ENCODE measurements around the gene KCNE4. TPM values are rescaled to one million over a fixed set of nuclear protein-coding genes. Genes with fewer than 3 reads are reported as not detected.

The KCNE4 gene
- total and polyA plus RNA-seq, 4 donors = 0.19 to 0.42 (median 0.31) TPM

DNA sequence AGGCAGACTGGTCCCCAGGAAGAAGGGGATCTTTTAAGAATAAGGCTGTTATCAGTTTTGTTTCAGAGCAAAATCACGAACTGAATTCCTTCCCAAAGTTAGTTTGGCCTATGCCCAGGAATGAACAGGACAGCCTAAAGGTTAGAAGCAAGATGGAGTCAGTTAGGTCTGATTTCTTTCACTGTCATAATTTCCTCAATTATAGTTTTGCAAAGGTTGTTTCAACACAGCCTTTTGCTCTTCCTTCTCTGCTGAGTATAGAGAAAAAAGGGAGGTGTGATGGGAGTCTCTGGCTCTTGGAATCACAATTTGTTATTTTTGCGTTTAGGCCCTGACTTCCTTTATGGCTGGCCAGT lies 14.6 kb upstream of the KCNE4 start:
- no peak overlapping the region for H3K4me3 ChIP-seq (ENCODE audit: low read depth in 1 of 3, low read length in 3 of 3)
- H3K9ac ChIP-seq (ENCODE audit: low read depth in 1 of 2, low read length in 2 of 2) = no peak overlapping the region
- 74% methylated on average over 2 of the region's 2 CpGs for WGBS
- DNase-seq (ENCODE audit: low spot score) = no peak
- TF ChIP-seq FOXA1 (IDR thresholded peaks at IDR 0.05) = no peak
- peaks cover 0 to 3% (median 0%) of the 10 kb centered on the region in 4 donors for H3K9me3 ChIP-seq (ENCODE audit: control insufficient read depth in 4 of 4, low read length in 3 of 4)
- H3K4me1 ChIP-seq (ENCODE audit: control insufficient read depth in 4 of 4, insufficient read depth in 4 of 4, low read length in 3 of 4) = no peaks in the 10 kb centered on the region
- H3K36me3 ChIP-seq (ENCODE audit: control insufficient read depth in 4 of 4, insufficient read depth in 3 of 4, low read depth in 1 of 4, low read length in 3 of 4) = no peaks in the 10 kb centered on the region
- H3K27ac ChIP-seq (ENCODE audit: low read depth in 1 of 2, low read length in 2 of 2) = no peak overlapping the region
- H3K27me3 ChIP-seq (ENCODE audit: control insufficient read depth in 4 of 4, insufficient read depth in 4 of 4, low read length in 3 of 4) = no peaks in the 10 kb centered on the region

DNA sequence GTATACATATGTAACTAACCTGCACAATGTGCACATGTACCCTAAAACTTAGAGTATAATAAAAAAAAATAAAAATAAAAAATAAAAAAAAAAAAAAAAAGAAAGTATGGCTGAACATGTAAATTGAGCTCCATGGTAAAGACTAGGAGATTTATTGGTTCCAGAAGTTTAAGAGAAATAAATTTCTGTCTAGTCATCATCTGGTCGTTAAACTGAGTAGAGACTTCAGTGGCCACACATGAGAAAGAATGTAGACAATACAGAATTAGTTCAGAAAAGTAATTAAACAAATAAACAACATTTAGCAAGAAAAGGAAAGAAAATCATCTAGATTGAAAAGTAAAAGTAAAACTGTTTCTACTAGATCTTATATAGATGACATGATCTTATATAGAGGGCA lies 12.4 kb upstream of the KCNE4 start:
- H3K4me1 ChIP-seq (ENCODE audit: control insufficient read depth in 4 of 4, insufficient read depth in 4 of 4, low read length in 3 of 4) = no peaks in the 10 kb centered on the region
- H3K27ac ChIP-seq (ENCODE audit: low read depth in 1 of 2, low read length in 2 of 2) = no peak overlapping the region
- H3K27me3 ChIP-seq (ENCODE audit: control insufficient read depth in 4 of 4, insufficient read depth in 4 of 4, low read length in 3 of 4) = no peaks in the 10 kb centered on the region
- no peaks in the 10 kb centered on the region for H3K9me3 ChIP-seq (ENCODE audit: control insufficient read depth in 4 of 4, low read length in 3 of 4)
- no peak for DNase-seq (ENCODE audit: low spot score)
- no peak overlapping the region for H3K9ac ChIP-seq (ENCODE audit: low read depth in 1 of 2, low read length in 2 of 2)
- no peak overlapping the region for H3K4me3 ChIP-seq (ENCODE audit: low read depth in 1 of 3, low read length in 3 of 3)
- H3K36me3 ChIP-seq (ENCODE audit: control insufficient read depth in 4 of 4, insufficient read depth in 3 of 4, low read depth in 1 of 4, low read length in 3 of 4) = no peaks in the 10 kb centered on the region
- WGBS = 59% methylated on average over 1 of the region's 1 CpG
- no peak for TF ChIP-seq NR2F2 (IDR thresholded peaks at IDR 0.05)
- no peak for TF ChIP-seq RAD21 (IDR thresholded peaks at IDR 0.05)
- TF ChIP-seq FOXA2 (IDR thresholded peaks at IDR 0.05) = no peak
- TF ChIP-seq, protein P1, sequence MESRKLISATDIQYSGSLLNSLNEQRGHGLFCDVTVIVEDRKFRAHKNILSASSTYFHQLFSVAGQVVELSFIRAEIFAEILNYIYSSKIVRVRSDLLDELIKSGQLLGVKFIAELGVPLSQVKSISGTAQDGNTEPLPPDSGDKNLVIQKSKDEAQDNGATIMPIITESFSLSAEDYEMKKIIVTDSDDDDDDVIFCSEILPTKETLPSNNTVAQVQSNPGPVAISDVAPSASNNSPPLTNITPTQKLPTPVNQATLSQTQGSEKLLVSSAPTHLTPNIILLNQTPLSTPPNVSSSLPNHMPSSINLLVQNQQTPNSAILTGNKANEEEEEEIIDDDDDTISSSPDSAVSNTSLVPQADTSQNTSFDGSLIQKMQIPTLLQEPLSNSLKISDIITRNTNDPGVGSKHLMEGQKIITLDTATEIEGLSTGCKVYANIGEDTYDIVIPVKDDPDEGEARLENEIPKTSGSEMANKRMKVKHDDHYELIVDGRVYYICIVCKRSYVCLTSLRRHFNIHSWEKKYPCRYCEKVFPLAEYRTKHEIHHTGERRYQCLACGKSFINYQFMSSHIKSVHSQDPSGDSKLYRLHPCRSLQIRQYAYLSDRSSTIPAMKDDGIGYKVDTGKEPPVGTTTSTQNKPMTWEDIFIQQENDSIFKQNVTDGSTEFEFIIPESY (IDR thresholded peaks at IDR 0.05) = no peak
- no peak for TF ChIP-seq JUND (IDR thresholded peaks at IDR 0.05)
- TF ChIP-seq RXRA (IDR thresholded peaks at IDR 0.05) = no peak
- no peak for TF ChIP-seq YY1 (IDR thresholded peaks at IDR 0.05)
- TF ChIP-seq SP1 (IDR thresholded peaks at IDR 0.05) = no peak
- TF ChIP-seq, protein P2, sequence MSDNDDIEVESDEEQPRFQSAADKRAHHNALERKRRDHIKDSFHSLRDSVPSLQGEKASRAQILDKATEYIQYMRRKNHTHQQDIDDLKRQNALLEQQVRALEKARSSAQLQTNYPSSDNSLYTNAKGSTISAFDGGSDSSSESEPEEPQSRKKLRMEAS (IDR thresholded peaks at IDR 0.05) = no peak
- TF ChIP-seq TAF1 (conservative IDR thresholded peaks at IDR 0.05) = no peak
- TF ChIP-seq, protein P3, sequence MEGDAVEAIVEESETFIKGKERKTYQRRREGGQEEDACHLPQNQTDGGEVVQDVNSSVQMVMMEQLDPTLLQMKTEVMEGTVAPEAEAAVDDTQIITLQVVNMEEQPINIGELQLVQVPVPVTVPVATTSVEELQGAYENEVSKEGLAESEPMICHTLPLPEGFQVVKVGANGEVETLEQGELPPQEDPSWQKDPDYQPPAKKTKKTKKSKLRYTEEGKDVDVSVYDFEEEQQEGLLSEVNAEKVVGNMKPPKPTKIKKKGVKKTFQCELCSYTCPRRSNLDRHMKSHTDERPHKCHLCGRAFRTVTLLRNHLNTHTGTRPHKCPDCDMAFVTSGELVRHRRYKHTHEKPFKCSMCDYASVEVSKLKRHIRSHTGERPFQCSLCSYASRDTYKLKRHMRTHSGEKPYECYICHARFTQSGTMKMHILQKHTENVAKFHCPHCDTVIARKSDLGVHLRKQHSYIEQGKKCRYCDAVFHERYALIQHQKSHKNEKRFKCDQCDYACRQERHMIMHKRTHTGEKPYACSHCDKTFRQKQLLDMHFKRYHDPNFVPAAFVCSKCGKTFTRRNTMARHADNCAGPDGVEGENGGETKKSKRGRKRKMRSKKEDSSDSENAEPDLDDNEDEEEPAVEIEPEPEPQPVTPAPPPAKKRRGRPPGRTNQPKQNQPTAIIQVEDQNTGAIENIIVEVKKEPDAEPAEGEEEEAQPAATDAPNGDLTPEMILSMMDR (IDR thresholded peaks at IDR 0.05; ENCODE audit: low read depth, low read length, missing input control) = no peak
- TF ChIP-seq FOXA1 (IDR thresholded peaks at IDR 0.05) = no peak
- no peak for TF ChIP-seq HNF4G (IDR thresholded peaks at IDR 0.05)
- TF ChIP-seq EGR1 (IDR thresholded peaks at IDR 0.05; ENCODE audit: low read depth in 2 of 2) = no peak
- TF ChIP-seq, protein P4, sequence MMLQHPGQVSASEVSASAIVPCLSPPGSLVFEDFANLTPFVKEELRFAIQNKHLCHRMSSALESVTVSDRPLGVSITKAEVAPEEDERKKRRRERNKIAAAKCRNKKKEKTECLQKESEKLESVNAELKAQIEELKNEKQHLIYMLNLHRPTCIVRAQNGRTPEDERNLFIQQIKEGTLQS (IDR thresholded peaks at IDR 0.05) = no peak
- TF ChIP-seq GABPA (IDR thresholded peaks at IDR 0.05 in 1 of 2, conservative IDR thresholded peaks at IDR 0.05 in 1 of 2) = no peak
- TF ChIP-seq HNF4A (conservative IDR thresholded peaks at IDR 0.05) = no peak

DNA sequence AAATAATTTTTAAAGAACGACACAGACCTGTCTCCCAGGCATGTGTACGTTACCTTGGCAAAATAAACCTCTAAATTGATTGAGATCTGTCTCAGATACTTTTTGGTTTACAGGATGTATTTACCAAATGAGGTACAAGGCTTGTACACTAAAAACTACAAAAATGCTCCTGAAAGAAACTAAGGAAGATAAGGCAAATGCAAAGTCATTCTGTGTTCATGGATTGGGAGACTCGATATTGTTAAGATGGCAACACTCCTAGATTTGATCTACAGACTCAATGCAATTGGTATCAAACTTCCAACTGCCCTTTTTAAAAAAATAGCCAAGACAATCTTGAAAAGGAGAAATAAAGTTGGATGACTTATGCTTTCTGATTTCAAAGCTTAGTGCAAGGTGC lies 11.5 kb upstream of the KCNE4 start:
- Histone ChIP-seq H3K36me3 (ENCODE audit: control insufficient read depth in 4 of 4, insufficient read depth in 3 of 4, low read depth in 1 of 4, low read length in 3 of 4) (no peaks in the 10 kb centered on the region), H3K4me1 (ENCODE audit: control insufficient read depth in 4 of 4, insufficient read depth in 4 of 4, low read length in 3 of 4) (no peaks in the 10 kb centered on the region), H3K9me3 (ENCODE audit: control insufficient read depth in 4 of 4, low read length in 3 of 4) (no peaks in the 10 kb centered on the region), H3K27me3 (ENCODE audit: control insufficient read depth in 4 of 4, insufficient read depth in 4 of 4, low read length in 3 of 4) (peaks cover 0 to 2% (median 0%) of the 10 kb centered on the region in 4 donors), H3K9ac (ENCODE audit: low read depth in 1 of 2, low read length in 2 of 2) (no peak overlapping the region), H3K4me3 (ENCODE audit: low read depth in 1 of 3, low read length in 3 of 3) (no peak overlapping the region), H3K27ac (ENCODE audit: low read depth in 1 of 2, low read length in 2 of 2) (no peak overlapping the region)
- DNase-seq (ENCODE audit: low spot score) = no peak
- whole genome bisulfite sequencing = 85% methylated on average over 3 of the region's 3 CpGs
- TF ChIP-seq, protein P2 (IDR thresholded peaks at IDR 0.05) = no peak
- no peak for TF ChIP-seq TAF1 (conservative IDR thresholded peaks at IDR 0.05)
- TF ChIP-seq SP1 (IDR thresholded peaks at IDR 0.05) = no peak
- TF ChIP-seq FOXA1 (IDR thresholded peaks at IDR 0.05) = no peak
- no peak for TF ChIP-seq NR2F2 (IDR thresholded peaks at IDR 0.05)

All from liver (tissue), 9 donors.